Muscle of leg (tissue), 11 donors: ENCODE measurements around the gene MINDY1. TPM values are rescaled to one million over a fixed set of nuclear protein-coding genes. Genes with fewer than 3 reads are reported as not detected.

Source experiments
- DNase-seq: peaks from one replicate; pipeline ENCODE4 v3.0.0; 2013
- H3K27ac ChIP-seq: one replicate; pipeline ENCODE4 v1.5.1; 2013; ENCODE audit warnings: mild to moderate bottlenecking, low read length, control low read depth
- H3K27me3 ChIP-seq: one replicate; pipeline ENCODE4 v1.6.1; 2013; ENCODE audit warnings: low read length; ENCODE audit not compliant: control insufficient read depth, insufficient read depth
- H3K36me3 ChIP-seq: one replicate; pipeline ENCODE4 v1.6.1; 2013; ENCODE audit warnings: low read length; ENCODE audit not compliant: control insufficient read depth, insufficient read depth
- H3K4me1 ChIP-seq: one replicate; pipeline ENCODE4 v1.6.1; 2013; ENCODE audit warnings: low read length; ENCODE audit not compliant: control insufficient read depth, insufficient read depth
- H3K4me3 ChIP-seq: one replicate; pipeline ENCODE4 v1.5.1; 2013; ENCODE audit warnings: low read length, control low read depth
- H3K9me3 ChIP-seq: replicated peaks from 2 replicates; pipeline ENCODE4 v1.6.1; 2013; ENCODE audit warnings: low read depth, low read length; ENCODE audit not compliant: control insufficient read depth
- WGBS: methylation state at CpG from one replicate; pipeline ENCODE4 v1.1.5; 2013; ENCODE audit warnings: missing lambda C conversion rate; ENCODE audit not compliant: insufficient coverage; 5-methylcytosine and 5-hydroxymethylcytosine counted together
- polyA plus RNA-seq, 8 donors: library from polyadenylated mRNA; unstranded; fragments of 120-200 nt; gene quantifications; one replicate each; pipeline versions ENCODE4 v1.2.1 to v1.2.3, GENCODE V29; 2013; ENCODE audit warnings: inconsistent platforms in 1 of 8, low replicate concordance in 1 of 8; ENCODE audit not compliant: insufficient read length in 8 of 8, insufficient read depth in 1 of 8
- total RNA-seq: library from RNA; stranded (reverse); fragments of 120-200 nt; gene quantifications from one replicate; pipeline ENCODE4 v1.2.4, GENCODE V29; 2013

Gene MINDY1
- total and polyA plus RNA-seq, 9 donors, result 15.7 to 20.4 (median 16.9) TPM

GRCh38 chr1:150994248-150994647 lies 12.5 kb downstream of the MINDY1 start:
- H3K4me1 ChIP-seq, result peaks cover 9% of the 10 kb centered on the region
- no peak overlapping the region for H3K4me3 ChIP-seq
- WGBS, result 88% methylated on average over 1 of the region's 3 CpGs
- no peak overlapping the region for H3K27ac ChIP-seq
- H3K27me3 ChIP-seq, result no peaks in the 10 kb centered on the region
- no peak for DNase-seq
- peaks cover 23% of the 10 kb centered on the region for H3K36me3 ChIP-seq
- H3K9me3 ChIP-seq, result no peaks in the 10 kb centered on the region

- Histone ChIP-seq H3K27ac (no peak overlapping the region), H3K4me1 (peaks cover 9% of the 10 kb centered on the region), H3K27me3 (no peaks in the 10 kb centered on the region), H3K36me3 (peaks cover 10% of the 10 kb centered on the region), H3K9me3 (no peaks in the 10 kb centered on the region), H3K4me3 (no peak overlapping the region)
- DNase-seq, result no peak
- 73% methylated on average over 2 of the region's 4 CpGs for WGBS
These were observed 14.1 kb downstream of the MINDY1 start for GRCh38 chr1:150992626-150993025.

GRCh38 chr1:150987924-150988323 lies 18.8 kb downstream of the MINDY1 start:
- WGBS, result 80% methylated on average over 2 of the region's 7 CpGs

GRCh38 chr1:150985179-150985825 lies 21.4 kb downstream of the MINDY1 start:
- H3K27ac ChIP-seq, result no peak overlapping the region
- H3K4me3 ChIP-seq, result no peak overlapping the region
- H3K9me3 ChIP-seq, result no peaks in the 10 kb centered on the region
- no peaks in the 10 kb centered on the region for H3K4me1 ChIP-seq
- no peak for DNase-seq
- WGBS, result 91% methylated on average over 2 of the region's 2 CpGs
- no peaks in the 10 kb centered on the region for H3K36me3 ChIP-seq
- H3K27me3 ChIP-seq, result no peaks in the 10 kb centered on the region

More at GRCh38 chr1:150987924-150988323, 18.8 kb downstream of the MINDY1 start:
- H3K36me3 ChIP-seq, result no peaks in the 10 kb centered on the region
- H3K27me3 ChIP-seq, result no peaks in the 10 kb centered on the region
- H3K4me3 ChIP-seq, result no peak overlapping the region
- H3K4me1 ChIP-seq, result no peaks in the 10 kb centered on the region
- no peaks in the 10 kb centered on the region for H3K9me3 ChIP-seq
- no peak for DNase-seq
- H3K27ac ChIP-seq, result no peak overlapping the region

- Histone ChIP-seq H3K27me3 (no peaks in the 10 kb centered on the region), H3K4me3 (no peak within 1 kb of the TSS), H3K4me1 (peaks cover 12% of the 10 kb centered on the region), H3K36me3 (no peaks in the 10 kb centered on the region), H3K27ac (no peak within 1 kb of the TSS), H3K9me3 (no peaks in the 10 kb centered on the region)
- DNase-seq, result no peak
- 25% methylated on average over 5 of the region's 12 CpGs for WGBS
These were observed 24.6 kb downstream of the MINDY1 start, which contains the start of gene ANXA9 for GRCh38 chr1:150981805-150982712. TSS of gene ANXA9 (plus strand) at chr1:150982292. CDS start at chr1:150983106, 814 bp downstream.

GRCh38 chr1:150981177-150981804 lies 25.4 kb downstream of the MINDY1 start:
- no peaks in the 10 kb centered on the region for H3K9me3 ChIP-seq
- no peaks in the 10 kb centered on the region for H3K36me3 ChIP-seq
- no peaks in the 10 kb centered on the region for H3K27me3 ChIP-seq
- H3K4me3 ChIP-seq, result no peak overlapping the region
- peaks cover 12% of the 10 kb centered on the region for H3K4me1 ChIP-seq
- 45% methylated on average over 2 of the region's 6 CpGs for whole genome bisulfite sequencing
- no peak overlapping the region for H3K27ac ChIP-seq
- DNase-seq, result no peak

GRCh38 chr1:150979092-150980056 lies 27.3 kb downstream of the MINDY1 start:
- no peaks in the 10 kb centered on the region for H3K9me3 ChIP-seq
- H3K27me3 ChIP-seq, result no peaks in the 10 kb centered on the region
- WGBS, result 33% methylated on average over 10 of the region's 23 CpGs
- peaks cover 15% of the 10 kb centered on the region for H3K4me1 ChIP-seq
- H3K36me3 ChIP-seq, result no peaks in the 10 kb centered on the region
- peak; percentile 95 for DNase-seq
- H3K27ac ChIP-seq, result peak overlapping the region; percentile 25
- H3K4me3 ChIP-seq, result peak overlapping the region; percentile 4

- peak; percentile 71 for DNase-seq
- WGBS, result 72% methylated on average over 7 of the region's 11 CpGs
- H3K27me3 ChIP-seq, result no peaks in the 10 kb centered on the region
- peak overlapping the region; percentile 47 for H3K27ac ChIP-seq
- H3K4me1 ChIP-seq, result peaks cover 33% of the 10 kb centered on the region
- H3K4me3 ChIP-seq, result no peak overlapping the region
- no peaks in the 10 kb centered on the region for H3K36me3 ChIP-seq
- H3K9me3 ChIP-seq, result no peaks in the 10 kb centered on the region
These were observed 29.6 kb downstream of the MINDY1 start for GRCh38 chr1:150976879-150977694.

GRCh38 chr1:150976401-150976821 lies 30.3 kb downstream of the MINDY1 start:
- H3K4me3 ChIP-seq, result no peak overlapping the region
- H3K36me3 ChIP-seq, result no peaks in the 10 kb centered on the region
- 95% methylated on average over 6 of the region's 9 CpGs for WGBS
- DNase-seq, result no peak
- H3K9me3 ChIP-seq, result no peaks in the 10 kb centered on the region
- peaks cover 39% of the 10 kb centered on the region for H3K4me1 ChIP-seq
- no peaks in the 10 kb centered on the region for H3K27me3 ChIP-seq
- H3K27ac ChIP-seq, result no peak overlapping the region
